HG03571 (cell line): ENCODE data around the gene PEPD.

ENCODE experiments used
- ATAC-seq: cut with Tn5 transposase; IDR thresholded peaks from one replicate; pipeline ENCODE4 v1.9.1; 2021; ENCODE audit not compliant: unreplicated experiment

The PEPD gene

GRCh38 chr19:33410915-33411401 lies 110.6 kb downstream of the PEPD start:
- ATAC-seq: no peak

- no peak for ATAC-seq
Observed at GRCh38 chr19:33409906-33410685, 111.5 kb downstream of the PEPD start.

- no peak for ATAC-seq
Observed at GRCh38 chr19:33408538-33409434, 112.8 kb downstream of the PEPD start.

GRCh38 chr19:33408116-33408515 lies 113.5 kb downstream of the PEPD start:
- no peak for ATAC-seq

GRCh38 chr19:33407716-33408115 lies 113.9 kb downstream of the PEPD start:
- no peak for ATAC-seq

GRCh38 chr19:33407140-33407551 lies 114.4 kb downstream of the PEPD start:
- ATAC-seq: no peak

GRCh38 chr19:33406521-33407139 lies 115.0 kb downstream of the PEPD start:
- ATAC-seq: no peak

- ATAC-seq: no peak
Observed at GRCh38 chr19:33405553-33406461, 115.8 kb downstream of the PEPD start.

GRCh38 chr19:33405254-33405552 lies 116.4 kb downstream of the PEPD start:
- no peak for ATAC-seq

- ATAC-seq: no peak
Observed at GRCh38 chr19:33404506-33405253, 116.9 kb downstream of the PEPD start.

- ATAC-seq: no peak
Observed at GRCh38 chr19:33403973-33404304, 117.7 kb downstream of the PEPD start.

- no peak for ATAC-seq
Observed at GRCh38 chr19:33403221-33403972, 118.2 kb downstream of the PEPD start.

- ATAC-seq: no peak
Observed at GRCh38 chr19:33402421-33403220, 119.0 kb downstream of the PEPD start.

GRCh38 chr19:33401683-33402420 lies 119.7 kb downstream of the PEPD start:
- no peak for ATAC-seq

GRCh38 chr19:33400856-33401682 lies 120.5 kb downstream of the PEPD start:
- no peak for ATAC-seq

- no peak for ATAC-seq
Observed at GRCh38 chr19:33399745-33400681, 121.6 kb downstream of the PEPD start.
